Measurements from ENCODE around the gene TCERG1L.

Gene TCERG1L

GRCh38 chr10:131344747-131345146, 33.2 kb upstream of the TCERG1L start:
- H2AFZ ChIP-seq (ENCODE audit: low read depth) = no peak overlapping the region
- H3K9ac ChIP-seq = no peak overlapping the region
- no peak for TF ChIP-seq CTCF (conservative IDR thresholded peaks at IDR 0.05; ENCODE audit: low read depth, low read length)
- no peaks in the 10 kb centered on the region for H3K36me3 ChIP-seq (ENCODE audit: insufficient read depth)
- H3K27ac ChIP-seq = no peak overlapping the region
- no peaks in the 10 kb centered on the region for H3K4me1 ChIP-seq (ENCODE audit: low read depth, poor library complexity, severe bottlenecking)
- no peaks in the 10 kb centered on the region for H3K79me2 ChIP-seq (ENCODE audit: insufficient read depth, low read depth)
- no peak overlapping the region for H3K4me2 ChIP-seq
- no peaks in the 10 kb centered on the region for H4K20me1 ChIP-seq (ENCODE audit: insufficient read depth)
- no peak overlapping the region for H3K4me3 ChIP-seq (IDR thresholded peaks at IDR 0.05; ENCODE audit: insufficient read depth, low read depth, low read length)
- H3K27me3 ChIP-seq (ENCODE audit: insufficient read depth, low read depth) = no peaks in the 10 kb centered on the region; the same call in 1 of the 2 replicates

DNA sequence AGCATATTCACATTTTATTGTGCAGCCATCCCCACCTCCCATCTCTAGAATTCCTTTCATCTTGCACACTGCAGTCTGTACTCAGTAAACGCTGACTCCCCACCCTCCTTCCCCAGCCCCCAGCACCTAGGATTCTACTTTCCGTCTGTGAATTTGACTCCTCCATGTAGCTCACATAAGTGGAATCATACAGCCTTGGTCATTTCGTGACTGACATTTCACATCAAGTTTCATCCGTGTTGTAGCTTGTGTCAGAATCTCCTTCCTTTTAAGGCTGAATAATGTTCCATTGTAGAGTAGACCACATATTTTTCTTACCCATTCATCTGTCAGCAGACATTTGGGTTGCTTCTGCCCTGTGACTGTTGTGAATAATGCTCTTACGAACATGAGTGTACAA, 26.2 kb upstream of the TCERG1L start:
- Histone ChIP-seq H4K20me1 (ENCODE audit: insufficient read depth) (no peaks in the 10 kb centered on the region), H3K4me2 (no peak overlapping the region), H3K4me1 (ENCODE audit: low read depth, poor library complexity, severe bottlenecking) (no peaks in the 10 kb centered on the region), H3K9ac (no peak overlapping the region), H3K79me2 (ENCODE audit: insufficient read depth, low read depth) (no peaks in the 10 kb centered on the region), H2AFZ (ENCODE audit: low read depth) (no peak overlapping the region), H3K4me3 (IDR thresholded peaks at IDR 0.05; ENCODE audit: insufficient read depth, low read depth, low read length) (no peak overlapping the region), H3K27me3 (ENCODE audit: insufficient read depth, low read depth) (0 out of 2 replicates have a peak, but pooled peaks cover 3% of the 10 kb centered on the region), H3K36me3 (ENCODE audit: insufficient read depth) (no peaks in the 10 kb centered on the region), H3K27ac (no peak overlapping the region)
- no peak for TF ChIP-seq CTCF (conservative IDR thresholded peaks at IDR 0.05; ENCODE audit: low read depth, low read length)

GRCh38 chr10:131332821-131333220, 21.3 kb upstream of the TCERG1L start:
- Histone ChIP-seq H3K79me2 (ENCODE audit: insufficient read depth, low read depth) (no peaks in the 10 kb centered on the region), H3K4me3 (IDR thresholded peaks at IDR 0.05; ENCODE audit: insufficient read depth, low read depth, low read length) (no peak overlapping the region), H3K4me2 (no peak overlapping the region), H3K36me3 (ENCODE audit: insufficient read depth) (no peaks in the 10 kb centered on the region), H3K4me1 (ENCODE audit: low read depth, poor library complexity, severe bottlenecking) (no peaks in the 10 kb centered on the region), H3K27me3 (ENCODE audit: insufficient read depth, low read depth) (peaks cover 3% of the 10 kb centered on the region; the same call in 1 of the 2 replicates), H3K27ac (no peak overlapping the region), H4K20me1 (ENCODE audit: insufficient read depth) (no peaks in the 10 kb centered on the region), H3K9ac (no peak overlapping the region), H2AFZ (ENCODE audit: low read depth) (no peak overlapping the region)
- no peak for TF ChIP-seq CTCF (conservative IDR thresholded peaks at IDR 0.05; ENCODE audit: low read depth, low read length)

- Histone ChIP-seq H3K4me2 (no peak overlapping the region), H3K4me3 (IDR thresholded peaks at IDR 0.05; ENCODE audit: insufficient read depth, low read depth, low read length) (no peak overlapping the region), H4K20me1 (ENCODE audit: insufficient read depth) (no peaks in the 10 kb centered on the region), H3K79me2 (ENCODE audit: insufficient read depth, low read depth) (no peaks in the 10 kb centered on the region), H3K9ac (no peak overlapping the region), H3K27me3 (ENCODE audit: insufficient read depth, low read depth) (peaks cover 9% of the 10 kb centered on the region; the same call in 1 of the 2 replicates), H3K27ac (no peak overlapping the region), H2AFZ (ENCODE audit: low read depth) (no peak overlapping the region), H3K4me1 (ENCODE audit: low read depth, poor library complexity, severe bottlenecking) (no peaks in the 10 kb centered on the region), H3K36me3 (ENCODE audit: insufficient read depth) (no peaks in the 10 kb centered on the region)
- no peak for TF ChIP-seq CTCF (conservative IDR thresholded peaks at IDR 0.05; ENCODE audit: low read depth, low read length)
Measured at GRCh38 chr10:131323880-131324279, 12.4 kb upstream of the TCERG1L start.

Data from KMS-11 (cell line).